Measurements from ENCODE around the gene PTS. TPM values are rescaled to one million over a fixed set of nuclear protein-coding genes. Genes with fewer than 3 reads are reported as not detected.

Gene PTS
- polyA plus RNA-seq, 2 donors: 48.6 to 53.8 TPM

DNA sequence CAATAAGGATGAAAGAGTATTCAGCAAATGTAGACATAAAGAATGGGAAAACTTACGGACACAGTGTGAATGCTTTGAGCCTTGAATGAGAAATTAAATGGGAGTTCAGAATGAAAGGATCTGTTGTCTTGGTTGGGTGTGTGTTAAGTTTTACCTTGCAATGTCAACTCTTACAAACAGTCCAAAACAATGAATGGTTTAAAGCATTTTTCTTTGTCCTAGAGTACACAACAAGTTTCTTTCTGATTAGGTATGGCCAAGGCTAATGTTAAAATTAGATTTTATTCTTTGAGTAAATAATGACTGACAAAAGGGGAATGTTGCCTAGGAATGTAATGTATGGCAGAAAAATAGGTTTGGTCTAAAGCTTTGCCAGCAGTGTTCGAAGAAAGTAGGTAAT is 2.5 kb downstream of the PTS start:
- WGBS, 2 donors: 89 to 92% methylated on average over 2 of the region's 2 CpGs

GRCh38 chr11:112229159-112229558 is 2.9 kb downstream of the PTS start:
- Histone ChIP-seq H3K4me1 (ENCODE audit: control insufficient read depth in 2 of 2, insufficient read depth in 2 of 2, low read length in 1 of 2) (no peaks in the 10 kb centered on the region), H3K4me3 (ENCODE audit: low read depth in 1 of 2, low read length in 2 of 2) (no peak overlapping the region), H3K27me3 (ENCODE audit: control insufficient read depth in 1 of 2, insufficient read depth in 2 of 2, low read length in 2 of 2) (no peaks in the 10 kb centered on the region), H3K9me3 (ENCODE audit: control insufficient read depth in 2 of 2, insufficient read depth in 1 of 2, low read depth in 1 of 2, low read length in 1 of 2) (no peaks in the 10 kb centered on the region), H3K36me3 (ENCODE audit: control insufficient read depth in 2 of 2, insufficient read depth in 2 of 2, low read length in 1 of 2) (peaks cover 0 to 2% of the 10 kb centered on the region in 2 donors), H3K27ac (ENCODE audit: low read depth in 2 of 2, low read length in 1 of 2) (no peak overlapping the region)
- WGBS, 2 donors: 89 to 95% methylated on average over 7 of the region's 7 CpGs

More for the DNA sequence above, 2.5 kb downstream of the PTS start:
- Histone ChIP-seq H3K4me3 (ENCODE audit: low read depth in 1 of 2, low read length in 2 of 2) (no peak overlapping the region), H3K27me3 (ENCODE audit: control insufficient read depth in 1 of 2, insufficient read depth in 2 of 2, low read length in 2 of 2) (no peaks in the 10 kb centered on the region), H3K27ac (ENCODE audit: low read depth in 2 of 2, low read length in 1 of 2) (no peak overlapping the region), H3K36me3 (ENCODE audit: control insufficient read depth in 2 of 2, insufficient read depth in 2 of 2, low read length in 1 of 2) (peaks cover 0 to 2% of the 10 kb centered on the region in 2 donors), H3K9me3 (ENCODE audit: control insufficient read depth in 2 of 2, insufficient read depth in 1 of 2, low read depth in 1 of 2, low read length in 1 of 2) (no peaks in the 10 kb centered on the region), H3K4me1 (ENCODE audit: control insufficient read depth in 2 of 2, insufficient read depth in 2 of 2, low read length in 1 of 2) (no peaks in the 10 kb centered on the region)

DNA sequence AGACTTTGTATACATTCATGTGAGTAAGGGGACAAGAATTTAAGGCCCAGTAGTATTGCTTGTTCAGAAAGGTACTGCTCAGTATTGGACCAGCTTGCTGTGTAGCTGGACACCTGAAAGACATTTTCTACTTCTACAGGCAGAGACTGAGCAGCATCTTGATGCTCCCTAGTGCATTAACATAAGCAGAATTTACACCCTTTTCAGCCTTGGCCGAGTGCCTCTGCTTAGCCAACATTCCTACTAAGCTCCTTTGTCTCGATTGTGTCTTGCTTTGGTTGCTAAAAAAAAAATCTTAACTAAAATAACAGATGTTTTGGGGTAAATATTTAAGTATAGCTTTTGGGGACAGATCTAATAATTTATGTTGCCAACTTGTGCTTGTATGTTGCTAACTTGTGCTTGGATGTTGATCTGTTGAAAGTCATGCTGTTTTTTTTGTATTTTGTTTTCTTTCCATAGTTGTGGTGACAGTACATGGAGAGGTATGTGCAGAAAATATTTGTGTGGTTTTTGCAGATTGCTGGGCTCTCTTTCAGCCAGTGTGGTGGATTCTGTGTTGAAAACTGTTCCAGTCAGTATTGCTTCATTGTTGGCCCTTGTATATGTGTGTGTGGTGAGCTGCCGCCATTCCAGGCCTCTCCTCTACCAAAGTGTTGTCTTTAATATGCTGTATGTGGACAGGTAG is 3.7 kb downstream of the PTS start:
- no peak overlapping the region for H3K4me3 ChIP-seq (ENCODE audit: low read depth in 1 of 2, low read length in 2 of 2)
- 68 to 76% methylated on average over 3 of the region's 3 CpGs for WGBS, 2 donors

GRCh38 chr11:112231952-112232351 is 5.7 kb downstream of the PTS start:
- Histone ChIP-seq H3K4me1 (ENCODE audit: control insufficient read depth in 2 of 2, insufficient read depth in 2 of 2, low read length in 1 of 2) (no peaks in the 10 kb centered on the region), H3K27ac (ENCODE audit: low read depth in 2 of 2, low read length in 1 of 2) (no peak overlapping the region), H3K36me3 (ENCODE audit: control insufficient read depth in 2 of 2, insufficient read depth in 2 of 2, low read length in 1 of 2) (peaks cover 0 to 8% of the 10 kb centered on the region in 2 donors), H3K9me3 (ENCODE audit: control insufficient read depth in 2 of 2, insufficient read depth in 1 of 2, low read depth in 1 of 2, low read length in 1 of 2) (no peaks in the 10 kb centered on the region), H3K4me3 (ENCODE audit: low read depth in 1 of 2, low read length in 2 of 2) (no peak overlapping the region), H3K27me3 (ENCODE audit: control insufficient read depth in 1 of 2, insufficient read depth in 2 of 2, low read length in 2 of 2) (no peaks in the 10 kb centered on the region)
- WGBS, 2 donors: 75 to 81% methylated on average over 2 of the region's 2 CpGs

More for the DNA sequence above, 3.7 kb downstream of the PTS start:
- no peaks in the 10 kb centered on the region for H3K4me1 ChIP-seq (ENCODE audit: control insufficient read depth in 2 of 2, insufficient read depth in 2 of 2, low read length in 1 of 2)
- no peaks in the 10 kb centered on the region for H3K27me3 ChIP-seq (ENCODE audit: control insufficient read depth in 1 of 2, insufficient read depth in 2 of 2, low read length in 2 of 2)
- H3K27ac ChIP-seq (ENCODE audit: low read depth in 2 of 2, low read length in 1 of 2): no peak overlapping the region
- H3K36me3 ChIP-seq (ENCODE audit: control insufficient read depth in 2 of 2, insufficient read depth in 2 of 2, low read length in 1 of 2): peaks cover 0 to 2% of the 10 kb centered on the region in 2 donors
- H3K9me3 ChIP-seq (ENCODE audit: control insufficient read depth in 2 of 2, insufficient read depth in 1 of 2, low read depth in 1 of 2, low read length in 1 of 2): no peaks in the 10 kb centered on the region

DNA sequence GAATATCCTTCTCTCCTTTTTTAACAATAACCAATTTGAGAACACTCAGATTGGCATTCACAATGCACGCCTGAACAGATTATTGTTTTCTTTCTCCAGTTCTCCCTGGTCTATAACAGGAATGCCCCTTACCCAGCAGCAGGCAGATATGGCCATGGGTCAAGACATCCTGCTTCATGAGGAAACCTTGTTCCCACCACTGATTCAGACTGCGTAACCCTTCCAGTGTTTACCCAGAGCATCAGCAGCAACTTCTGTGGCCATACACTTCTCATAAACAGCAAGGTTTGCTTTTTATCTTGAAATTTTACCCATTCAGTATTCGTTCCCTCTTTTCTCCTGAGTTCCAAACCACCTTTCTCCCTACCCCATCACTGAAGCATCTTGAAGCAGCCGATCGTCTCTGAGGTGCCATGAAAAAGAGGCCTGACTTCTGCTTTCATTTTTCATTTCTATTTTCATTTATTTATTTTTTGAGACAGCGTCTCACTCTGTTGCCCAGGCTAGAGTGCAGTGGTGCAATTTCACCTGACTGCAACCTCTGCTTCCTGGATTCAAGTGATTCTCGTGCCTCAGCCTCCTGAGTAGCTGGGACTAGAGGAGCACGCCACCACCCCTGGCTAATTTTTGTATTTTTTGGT is 9.6 kb downstream of the PTS start:
- Histone ChIP-seq H3K27ac (ENCODE audit: low read depth in 2 of 2, low read length in 1 of 2) (no peak overlapping the region), H3K4me3 (ENCODE audit: low read depth in 1 of 2, low read length in 2 of 2) (no peak overlapping the region), H3K4me1 (ENCODE audit: control insufficient read depth in 2 of 2, insufficient read depth in 2 of 2, low read length in 1 of 2) (no peaks in the 10 kb centered on the region), H3K9me3 (ENCODE audit: control insufficient read depth in 2 of 2, insufficient read depth in 1 of 2, low read depth in 1 of 2, low read length in 1 of 2) (no peaks in the 10 kb centered on the region), H3K27me3 (ENCODE audit: control insufficient read depth in 1 of 2, insufficient read depth in 2 of 2, low read length in 2 of 2) (no peaks in the 10 kb centered on the region), H3K36me3 (ENCODE audit: control insufficient read depth in 2 of 2, insufficient read depth in 2 of 2, low read length in 1 of 2) (peaks cover 0 to 8% of the 10 kb centered on the region in 2 donors)
- WGBS, 2 donors: 94 to 95% methylated on average over 8 of the region's 8 CpGs

DNA sequence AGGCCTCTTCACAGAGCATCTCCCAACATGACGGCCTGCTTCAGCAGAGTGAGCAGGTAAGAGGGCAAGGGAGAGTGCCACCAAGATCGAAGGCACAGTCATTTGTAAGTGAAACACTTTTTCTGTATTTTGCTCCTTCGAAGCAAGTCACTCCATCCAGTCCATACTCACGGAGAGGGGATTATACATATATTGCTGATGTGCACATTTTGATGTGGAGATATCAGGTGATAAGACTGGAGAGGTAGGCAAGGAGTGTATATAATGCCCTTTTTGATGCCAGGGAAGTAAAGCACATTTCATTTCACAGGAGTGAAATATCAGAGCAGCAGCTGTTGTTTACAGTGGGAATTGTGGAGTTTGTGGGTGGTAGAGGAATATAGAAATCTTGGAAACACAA is 11.2 kb downstream of the PTS start:
- Histone ChIP-seq H3K27me3 (ENCODE audit: control insufficient read depth in 1 of 2, insufficient read depth in 2 of 2, low read length in 2 of 2) (no peaks in the 10 kb centered on the region), H3K4me3 (ENCODE audit: low read depth in 1 of 2, low read length in 2 of 2) (no peak overlapping the region), H3K27ac (ENCODE audit: low read depth in 2 of 2, low read length in 1 of 2) (no peak overlapping the region), H3K9me3 (ENCODE audit: control insufficient read depth in 2 of 2, insufficient read depth in 1 of 2, low read depth in 1 of 2, low read length in 1 of 2) (no peaks in the 10 kb centered on the region), H3K4me1 (ENCODE audit: control insufficient read depth in 2 of 2, insufficient read depth in 2 of 2, low read length in 1 of 2) (no peaks in the 10 kb centered on the region), H3K36me3 (ENCODE audit: control insufficient read depth in 2 of 2, insufficient read depth in 2 of 2, low read length in 1 of 2) (peaks cover 0 to 8% of the 10 kb centered on the region in 2 donors)
- WGBS, 2 donors: 93 to 97% methylated on average over 4 of the region's 4 CpGs

- no peaks in the 10 kb centered on the region for H3K9me3 ChIP-seq (ENCODE audit: control insufficient read depth in 2 of 2, insufficient read depth in 1 of 2, low read depth in 1 of 2, low read length in 1 of 2)
- H3K4me3 ChIP-seq (ENCODE audit: low read depth in 1 of 2, low read length in 2 of 2): no peak overlapping the region
- H3K36me3 ChIP-seq (ENCODE audit: control insufficient read depth in 2 of 2, insufficient read depth in 2 of 2, low read length in 1 of 2): peaks cover 0 to 8% of the 10 kb centered on the region in 2 donors
- no peak overlapping the region for H3K27ac ChIP-seq (ENCODE audit: low read depth in 2 of 2, low read length in 1 of 2)
- WGBS, 2 donors: 91 to 94% methylated on average over 3 of the region's 3 CpGs
- no peaks in the 10 kb centered on the region for H3K4me1 ChIP-seq (ENCODE audit: control insufficient read depth in 2 of 2, insufficient read depth in 2 of 2, low read length in 1 of 2)
- no peaks in the 10 kb centered on the region for H3K27me3 ChIP-seq (ENCODE audit: control insufficient read depth in 1 of 2, insufficient read depth in 2 of 2, low read length in 2 of 2)
Measured at GRCh38 chr11:112238041-112238440, 11.8 kb downstream of the PTS start.

DNA sequence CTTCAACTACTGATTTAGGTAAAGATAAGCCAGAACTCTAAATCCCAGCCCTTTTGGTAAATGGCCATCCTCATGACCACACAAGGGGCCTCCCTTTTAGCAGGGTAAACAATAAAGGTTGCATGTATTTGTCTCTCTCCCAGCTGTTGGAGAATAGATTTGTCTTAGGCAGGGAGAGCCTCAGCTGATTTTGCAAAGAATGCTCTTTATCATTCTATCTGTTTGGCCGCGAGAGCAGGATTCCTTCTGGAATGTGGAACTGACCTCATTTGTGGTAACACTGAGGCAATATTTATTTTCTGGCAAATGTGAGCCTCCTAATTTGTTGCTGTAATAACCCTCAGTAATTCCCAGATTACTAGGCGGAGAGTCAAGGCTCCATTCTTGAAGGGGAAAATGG is 15.3 kb downstream of the PTS start:
- Histone ChIP-seq H3K4me3 (ENCODE audit: low read depth in 1 of 2, low read length in 2 of 2) (no peak overlapping the region), H3K4me1 (ENCODE audit: control insufficient read depth in 2 of 2, insufficient read depth in 2 of 2, low read length in 1 of 2) (no peaks in the 10 kb centered on the region), H3K27ac (ENCODE audit: low read depth in 2 of 2, low read length in 1 of 2) (no peak overlapping the region), H3K9me3 (ENCODE audit: control insufficient read depth in 2 of 2, insufficient read depth in 1 of 2, low read depth in 1 of 2, low read length in 1 of 2) (no peaks in the 10 kb centered on the region), H3K27me3 (ENCODE audit: control insufficient read depth in 1 of 2, insufficient read depth in 2 of 2, low read length in 2 of 2) (no peaks in the 10 kb centered on the region), H3K36me3 (ENCODE audit: control insufficient read depth in 2 of 2, insufficient read depth in 2 of 2, low read length in 1 of 2) (peaks cover 0 to 2% of the 10 kb centered on the region in 2 donors)
- 60 to 76% methylated on average over 3 of the region's 3 CpGs for WGBS, 2 donors

DNA sequence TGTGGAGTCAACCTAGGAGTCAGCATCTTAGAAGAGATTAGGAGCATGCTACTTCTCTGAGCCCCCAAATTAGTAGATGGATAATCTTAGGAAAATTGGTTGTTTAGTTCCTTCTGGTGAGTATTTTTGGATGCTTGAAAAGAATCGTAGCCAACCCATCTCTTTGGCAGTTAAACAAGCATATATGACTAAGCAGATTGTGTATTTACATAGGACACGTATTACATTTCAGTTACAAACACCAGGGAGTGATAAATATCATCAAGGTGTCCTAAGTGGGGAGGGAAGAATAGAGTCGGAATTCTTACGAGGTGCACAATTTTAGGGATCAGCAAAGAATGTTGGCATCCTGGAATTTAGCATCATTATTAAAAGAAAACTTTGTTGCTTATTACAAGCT is 21.0 kb downstream of the PTS start:
- Histone ChIP-seq H3K4me1 (ENCODE audit: control insufficient read depth in 2 of 2, insufficient read depth in 2 of 2, low read length in 1 of 2) (no peaks in the 10 kb centered on the region), H3K27me3 (ENCODE audit: control insufficient read depth in 1 of 2, insufficient read depth in 2 of 2, low read length in 2 of 2) (no peaks in the 10 kb centered on the region), H3K27ac (ENCODE audit: low read depth in 2 of 2, low read length in 1 of 2) (no peak overlapping the region), H3K36me3 (ENCODE audit: control insufficient read depth in 2 of 2, insufficient read depth in 2 of 2, low read length in 1 of 2) (no peaks in the 10 kb centered on the region), H3K4me3 (ENCODE audit: low read depth in 1 of 2, low read length in 2 of 2) (no peak overlapping the region), H3K9me3 (ENCODE audit: control insufficient read depth in 2 of 2, insufficient read depth in 1 of 2, low read depth in 1 of 2, low read length in 1 of 2) (no peaks in the 10 kb centered on the region)
- 38 to 50% methylated on average over 4 of the region's 4 CpGs for WGBS, 2 donors

DNA sequence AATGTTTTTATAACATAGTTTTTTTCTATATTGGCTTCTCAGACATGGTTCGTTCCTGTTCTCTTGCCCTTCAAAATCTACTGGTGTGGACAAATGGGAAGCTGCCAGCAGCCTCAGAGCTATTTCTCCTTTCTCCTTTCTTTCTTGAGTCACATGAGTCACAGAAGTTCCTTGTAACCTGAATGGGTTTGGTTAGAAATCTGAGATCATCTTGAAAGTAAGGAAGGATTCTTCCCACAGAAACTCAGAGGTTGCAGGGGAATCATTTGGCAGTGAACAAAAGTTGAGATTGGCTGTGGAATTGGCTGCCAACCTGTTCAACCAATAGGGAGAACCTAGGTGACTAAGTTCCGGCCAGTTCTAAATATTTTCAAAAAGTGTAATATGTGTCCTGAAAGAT is 22.0 kb downstream of the PTS start:
- H3K9me3 ChIP-seq (ENCODE audit: control insufficient read depth in 2 of 2, insufficient read depth in 1 of 2, low read depth in 1 of 2, low read length in 1 of 2): no peaks in the 10 kb centered on the region
- no peaks in the 10 kb centered on the region for H3K36me3 ChIP-seq (ENCODE audit: control insufficient read depth in 2 of 2, insufficient read depth in 2 of 2, low read length in 1 of 2)
- H3K27ac ChIP-seq (ENCODE audit: low read depth in 2 of 2, low read length in 1 of 2): no peak overlapping the region
- 81 to 84% methylated on average over 2 of the region's 2 CpGs for WGBS, 2 donors
- no peaks in the 10 kb centered on the region for H3K4me1 ChIP-seq (ENCODE audit: control insufficient read depth in 2 of 2, insufficient read depth in 2 of 2, low read length in 1 of 2)
- no peaks in the 10 kb centered on the region for H3K27me3 ChIP-seq (ENCODE audit: control insufficient read depth in 1 of 2, insufficient read depth in 2 of 2, low read length in 2 of 2)
- H3K4me3 ChIP-seq (ENCODE audit: low read depth in 1 of 2, low read length in 2 of 2): no peak overlapping the region

Measured in esophagus (tissue), 2 donors.